HEK293 (cell line): Measurements from ENCODE around the gene BCAT1.

ENCODE experiments used
- CTCF ChIA-PET: fragments of 350-600 bp; formaldehyde crosslinking; extraction: SDS; loops from one replicate; lab custom pipeline; 2021; ENCODE audit warnings: antibody characterized with exemption; lab: Yijun Ruan, JAX
- POLR2A ChIA-PET: fragments of 300-600 bp; formaldehyde crosslinking; extraction: SDS; loops from one replicate; lab custom pipeline; 2020; ENCODE audit warnings: antibody characterized with exemption, inconsistent platforms; lab: Yijun Ruan, JAX
- H3K27ac ChIP-seq: fragments of 200-500 bp; sonication (Bioruptor generic); 2 replicates; pipeline ENCODE4 v1.5.1; 2014; ENCODE audit warnings: low read depth, low read length, control low read depth, inconsistent platforms; ENCODE audit errors: extremely low read depth
- H3K36me3 ChIP-seq, 2 experiments: fragments of 200-500 bp in 1 of 2; sonication (Bioruptor generic) in 1 of 2; 1 replicate in 1 of 2; 2 replicates in 1 of 2; pipeline ENCODE4 v1.5.1; 2014 to 2017; ENCODE audit warnings: inconsistent platforms in 2 of 2, low read length in 2 of 2; ENCODE audit not compliant: control insufficient read depth in 2 of 2, insufficient read depth in 1 of 2
- H3K4me1 ChIP-seq: fragments of 200-500 bp; sonication (Bioruptor generic); 2 replicates; pipeline ENCODE4 v1.5.1; 2014; ENCODE audit warnings: mild to moderate bottlenecking, low read length, inconsistent platforms; ENCODE audit not compliant: control insufficient read depth, insufficient read depth
- H3K4me3 ChIP-seq: 2 replicates; pipeline ENCODE4 v1.5.1; 2011; ENCODE audit warnings: low read depth, mild to moderate bottlenecking, control low read depth, low read length, moderate library complexity
- H3K9me3 ChIP-seq: fragments of 200-500 bp; sonication (Bioruptor generic); 2 replicates; pipeline ENCODE4 v1.5.1; 2014; ENCODE audit warnings: low read depth, low read length, inconsistent platforms; ENCODE audit not compliant: control insufficient read depth, insufficient read depth
- IKZF3 ChIP-seq: fragments of 450-650 bp; IDR thresholded peaks from 2 replicates; pipeline ENCODE4 v1.5.0; 2018; ENCODE audit warnings: missing biosample characterization, mild to moderate bottlenecking, missing genetic modification characterization, moderate library complexity
- KLF8 ChIP-seq: fragments of 450-650 bp; formaldehyde crosslinking; IDR thresholded peaks from 2 replicates; pipeline ENCODE4 v1.5.1; 2016; ENCODE audit warnings: missing biosample characterization, missing genetic modification characterization
- SP7 ChIP-seq: fragments of 450-650 bp; formaldehyde crosslinking; IDR thresholded peaks from 2 replicates; pipeline ENCODE4 v1.5.1; 2016; ENCODE audit warnings: missing biosample characterization, missing genetic modification characterization
- ZBTB17 ChIP-seq: fragments of 450-650 bp; formaldehyde crosslinking; IDR thresholded peaks from 2 replicates; pipeline ENCODE4 v1.5.1; 2016; ENCODE audit warnings: missing biosample characterization, missing genetic modification characterization
- ZBTB26 ChIP-seq: fragments of 450-650 bp; formaldehyde crosslinking; optimal IDR thresholded peaks from 2 replicates; pipeline ENCODE3; 2016; ENCODE audit warnings: missing biosample characterization, mild to moderate bottlenecking, missing genetic modification characterization
- ZBTB6 ChIP-seq: fragments of 450-650 bp; formaldehyde crosslinking; IDR thresholded peaks from 2 replicates; pipeline ENCODE4 v1.5.1; 2017; ENCODE audit warnings: missing biosample characterization, missing genetic modification characterization
- ZNF138 ChIP-seq: fragments of 450-650 bp; formaldehyde crosslinking; IDR thresholded peaks from 2 replicates; pipeline ENCODE4 v1.5.1; 2016; ENCODE audit warnings: missing biosample characterization, missing genetic modification characterization, borderline replicate concordance
- ZNF157 ChIP-seq: fragments of 450-650 bp; formaldehyde crosslinking; IDR thresholded peaks from 2 replicates; pipeline ENCODE4 v1.5.1; 2016; ENCODE audit warnings: missing biosample characterization, missing genetic modification characterization
- ZNF19 ChIP-seq: fragments of 450-650 bp; formaldehyde crosslinking; IDR thresholded peaks from 2 replicates; pipeline ENCODE4; 2016; ENCODE audit warnings: missing biosample characterization, missing genetic modification characterization, low read depth
- ZNF214 ChIP-seq: fragments of 450-650 bp; formaldehyde crosslinking; IDR thresholded peaks from 2 replicates; pipeline ENCODE4 v1.5.1; 2017; ENCODE audit warnings: missing biosample characterization, mild to moderate bottlenecking, missing genetic modification characterization, borderline replicate concordance
- ZNF221 ChIP-seq: fragments of 450-650 bp; formaldehyde crosslinking; IDR thresholded peaks from 2 replicates; pipeline ENCODE4 v1.5.1; 2017; ENCODE audit warnings: missing biosample characterization, missing genetic modification characterization, borderline replicate concordance
- ZNF654 ChIP-seq: fragments of 450-650 bp; formaldehyde crosslinking; IDR thresholded peaks from 2 replicates; pipeline ENCODE4 v1.5.1; 2016; ENCODE audit warnings: low read depth, missing biosample characterization, missing genetic modification characterization
- ZNF664 ChIP-seq: fragments of 450-650 bp; formaldehyde crosslinking; IDR thresholded peaks from 2 replicates; pipeline ENCODE4 v1.5.1; 2016; ENCODE audit warnings: missing biosample characterization, missing genetic modification characterization
- ZNF677 ChIP-seq: fragments of 450-650 bp; IDR thresholded peaks from 2 replicates; pipeline ENCODE4 v1.5.0; 2018; ENCODE audit warnings: missing biosample characterization, mild to moderate bottlenecking, missing genetic modification characterization, moderate library complexity
- ZNF747 ChIP-seq: fragments of 450-650 bp; formaldehyde crosslinking; IDR thresholded peaks from 2 replicates; pipeline ENCODE4 v1.5.1; 2016; ENCODE audit warnings: missing biosample characterization, missing genetic modification characterization
- ZNF776 ChIP-seq: fragments of 450-650 bp; formaldehyde crosslinking; IDR thresholded peaks from 2 replicates; pipeline ENCODE4 v1.5.0; 2017; ENCODE audit warnings: missing biosample characterization, missing genetic modification characterization, borderline replicate concordance
- ZSCAN16 ChIP-seq: fragments of 450-650 bp; formaldehyde crosslinking; IDR thresholded peaks from 2 replicates; pipeline ENCODE4 v1.5.1; 2016; ENCODE audit warnings: missing biosample characterization, missing genetic modification characterization

The BCAT1 gene

GRCh38 chr12:24798335-24798734, 150.6 kb downstream of the BCAT1 start (continued):
- no peak for TF ChIP-seq ZBTB26 (tag by site-specific recombination)
- no peak for TF ChIP-seq SP7
- TF ChIP-seq, all 188 proteins: peak for 0

- ChIA-PET POLR2A (no interaction called here), CTCF (no interaction called here)
- Histone ChIP-seq H3K4me1 (no peaks in the 10 kb centered on the region), H3K36me3 (no peaks in the 10 kb centered on the region), H3K27ac (no peak overlapping the region), H3K9me3 (no peaks in the 10 kb centered on the region), H3K4me3 (no peak overlapping the region)
- TF ChIP-seq ZNF654 (no peak), ZNF747 (tag by site-specific recombination) (no peak), ZNF138 (tag by site-specific recombination) (no peak), ZNF214 (tag by site-specific recombination) (no peak), ZNF677 (no peak), ZNF157 (tag by site-specific recombination) (no peak), ZSCAN16 (tag by site-specific recombination) (no peak), SP7 (no peak), ZBTB6 (no peak), IKZF3 (tag by site-specific recombination) (no peak)
These were observed 151.0 kb downstream of the BCAT1 start for GRCh38 chr12:24797901-24798300.

GRCh38 chr12:24796876-24797275, 152.0 kb downstream of the BCAT1 start:
- Histone ChIP-seq H3K27ac (no peak overlapping the region), H3K36me3 (no peaks in the 10 kb centered on the region), H3K4me1 (no peaks in the 10 kb centered on the region), H3K9me3 (no peaks in the 10 kb centered on the region), H3K4me3 (no peak overlapping the region)
- TF ChIP-seq ZBTB17 (tag by site-specific recombination): no peak
- no peak for TF ChIP-seq ZNF157 (tag by site-specific recombination)
- no peak for TF ChIP-seq KLF8 (tag by site-specific recombination)
- TF ChIP-seq ZNF19: no peak
- no peak for TF ChIP-seq ZNF221
- ChIA-PET POLR2A (no interaction called here), CTCF (no interaction called here)

GRCh38 chr12:24795699-24796347, 153.1 kb downstream of the BCAT1 start:
- H3K4me1 ChIP-seq: no peaks in the 10 kb centered on the region
- H3K27ac ChIP-seq: no peak overlapping the region
- no peaks in the 10 kb centered on the region for H3K36me3 ChIP-seq
- no peaks in the 10 kb centered on the region for H3K9me3 ChIP-seq
- TF ChIP-seq ZNF664 (peak; percentile 73), ZNF776 (no peak)
- H3K4me3 ChIP-seq: no peak overlapping the region
- ChIA-PET POLR2A (no interaction called here), CTCF (no interaction called here)
